K562 (cell line): ENCODE measurements around the gene MRPS31. TPM values are rescaled to one million over a fixed set of nuclear protein-coding genes. Genes with fewer than 3 reads are reported as not detected.

ENCODE experiments used
- ATAC-seq: fragments of 200-7000 bp; cut with Tn5 transposase; 3 replicates; pipeline ENCODE4 v1.9.1; 2020; ENCODE audit warnings: moderate library complexity
- BruUV-seq: library from RNA; stranded (reverse); fragments of 400-500 nt; replicated peaks from 2 replicates; lab custom pipeline; 2021; lab: Mats Ljungman, UMichigan
- CTCF ChIA-PET: fragments of 300-600 bp; formaldehyde crosslinking; extraction: SDS; loops from one replicate; lab custom pipeline; 2021; ENCODE audit warnings: low intra/inter-chr PET ratio; lab: Yijun Ruan, JAX
- POLR2A ChIA-PET: fragments of 300-600, 350-650 bp; sonication (Branson Sonifier 250); formaldehyde crosslinking; extraction: SDS; loops from one replicate; lab custom pipeline; 2021; ENCODE audit warnings: antibody characterized with exemption, inconsistent platforms; lab: Yijun Ruan, JAX
- DNase-seq, 4 experiments: peaks; one replicate each; pipeline versions ENCODE4 v3.0.0 to v3.0.0-alpha.2; 2011 to 2018; ENCODE audit warnings: low spot score in 3 of 4, mixed read lengths in 3 of 4; ENCODE audit errors: extremely low read depth in 1 of 4
- FAIRE-seq: peaks from 2 replicates; lab custom pipeline; 2011; peaks lifted over from hg19 to GRCh38; lab: Jason Lieb, UNC
- H2AFZ ChIP-seq: 2 replicates; pipeline ENCODE4 v1.6.0; 2011; ENCODE audit warnings: low read depth, low read length, control low read depth, inconsistent platforms
- H3K27ac ChIP-seq: fragments of 200-600 bp; 3 replicates; pipeline ENCODE4 v1.8.0; 2011; ENCODE audit warnings: low read depth, mild to moderate bottlenecking, control low read depth, inconsistent platforms, low read length, moderate library complexity, mixed read lengths; ENCODE audit errors: extremely low read depth
- H3K27me3 ChIP-seq, 2 experiments: fragments of 300-600 bp in 1 of 2; 2 replicates in 1 of 2; 3 replicates in 1 of 2; pipeline versions ENCODE4 v1.6.0 to v1.8.0; 2011; ENCODE audit warnings: inconsistent platforms in 2 of 2, low read length in 2 of 2, mild to moderate bottlenecking in 1 of 2, mixed read lengths in 1 of 2, moderate library complexity in 1 of 2; ENCODE audit not compliant: control insufficient read depth in 2 of 2, insufficient read depth in 2 of 2
- H3K36me3 ChIP-seq: fragments of 300-600 bp; 3 replicates; pipeline ENCODE4 v1.8.0; 2011; ENCODE audit warnings: mild to moderate bottlenecking, low read length, inconsistent platforms; ENCODE audit not compliant: control insufficient read depth, insufficient read depth
- H3K4me1 ChIP-seq, 2 experiments: fragments of 200-600 bp in 1 of 2; replicated peaks in 1 of 2; 2 replicates in 1 of 2; 3 replicates in 1 of 2; pipeline versions ENCODE4 v1.5.1 to v1.8.0; 2011; ENCODE audit warnings: inconsistent platforms in 2 of 2, low read length in 2 of 2, mild to moderate bottlenecking in 1 of 2, mixed read lengths in 1 of 2, moderate library complexity in 1 of 2; ENCODE audit not compliant: control insufficient read depth in 2 of 2, insufficient read depth in 2 of 2
- H3K4me2 ChIP-seq: 2 replicates; pipeline ENCODE4 v1.6.1; 2011; ENCODE audit warnings: low read length, control low read depth, inconsistent platforms, mixed read lengths; ENCODE audit not compliant: insufficient read depth
- H3K4me3 ChIP-seq: fragments of 200-600 bp; sonication (generic), shearing (Covaris generic); 2 replicates; pipeline ENCODE4 v1.5.1; 2016; ENCODE audit warnings: control low read depth, inconsistent platforms
- H3K79me2 ChIP-seq: fragments of 200-600 bp; 3 replicates; pipeline ENCODE4 v1.8.0; 2011; ENCODE audit warnings: low read length, inconsistent platforms; ENCODE audit not compliant: control insufficient read depth, insufficient read depth
- H3K9ac ChIP-seq, 2 experiments: 2 replicates each; pipeline versions ENCODE4 v1.6.0 to v1.6.1; 2011; ENCODE audit warnings: low read depth in 2 of 2, low read length in 2 of 2, control low read depth in 1 of 2, inconsistent platforms in 1 of 2, mild to moderate bottlenecking in 1 of 2, mixed read lengths in 1 of 2; ENCODE audit not compliant: insufficient read depth in 1 of 2
- H3K9me1 ChIP-seq: one replicate; pipeline ENCODE4 v1.6.0; 2011; ENCODE audit warnings: inconsistent platforms, mild to moderate bottlenecking, low read length, moderate library complexity; ENCODE audit not compliant: control insufficient read depth, insufficient read depth
- H3K9me3 ChIP-seq: replicated peaks from 2 replicates; pipeline ENCODE4 v1.5.1; 2011; ENCODE audit warnings: low read depth, low read length, inconsistent platforms; ENCODE audit not compliant: control insufficient read depth, insufficient read depth
- H4K20me1 ChIP-seq: replicated peaks from 2 replicates; pipeline ENCODE4 v1.6.1; 2011; ENCODE audit warnings: low read length, inconsistent platforms, mixed read lengths; ENCODE audit not compliant: control insufficient read depth, insufficient read depth
- CEBPG ChIP-seq, 3 experiments: fragments of 200-800 bp in 1 of 3; sonication (Bioruptor generic) in 1 of 3; sonication (generic) in 1 of 3; formaldehyde crosslinking in 1 of 3; IDR thresholded peaks in 2 of 3; conservative IDR thresholded peaks in 1 of 3; 2 replicates each; pipeline versions ENCODE4 v1.6.1 to v1.8.0; 2016 to 2022; ENCODE audit warnings: missing compliant biosample characterization in 2 of 3, missing genetic modification characterization in 2 of 3, mild to moderate bottlenecking in 1 of 3, missing genetic modification reagents in 1 of 3
- ETV5 ChIP-seq: sonication (generic); formaldehyde crosslinking; IDR thresholded peaks from 2 replicates; pipeline ENCODE4 v1.4.0; 2020; ENCODE audit warnings: low read depth, mild to moderate bottlenecking, missing genetic modification reagents
- HBP1 ChIP-seq: fragments of 450-650 bp; formaldehyde crosslinking; IDR thresholded peaks from 2 replicates; pipeline ENCODE4 v1.4.0; 2022; ENCODE audit warnings: missing genetic modification characterization
- HES1 ChIP-seq: fragments of 450-650 bp; IDR thresholded peaks from 2 replicates; pipeline ENCODE4 v1.6.1; 2016; ENCODE audit warnings: low read depth, mild to moderate bottlenecking, moderate library complexity
- HNRNPUL1 ChIP-seq: fragments of 200-400 bp; formaldehyde crosslinking; IDR thresholded peaks from 2 replicates; pipeline ENCODE4 v1.6.1; 2017; ENCODE audit warnings: low read length
- KAT2B ChIP-seq: IDR thresholded peaks from one replicate; pipeline ENCODE4 v1.6.1; 2012; ENCODE audit warnings: low read depth, mild to moderate bottlenecking, control low read depth, inconsistent platforms, low read length, moderate library complexity
- NR2C2 ChIP-seq, 2 experiments: fragments of 200-800 bp in 1 of 2; sonication (Bioruptor generic) in 1 of 2; sonication (generic) in 1 of 2; formaldehyde crosslinking in 1 of 2; IDR thresholded peaks; 2 replicates each; pipeline versions ENCODE4 v1.6.1 to v1.8.0; 2016 to 2022; ENCODE audit warnings: mild to moderate bottlenecking in 1 of 2, missing compliant biosample characterization in 1 of 2, missing genetic modification characterization in 1 of 2, missing genetic modification reagents in 1 of 2
- SIX5 ChIP-seq, 2 experiments: IDR thresholded peaks; 2 replicates each; pipeline ENCODE4 v1.6.1; 2011; ENCODE audit warnings: low read length in 2 of 2, borderline replicate concordance in 1 of 2, low read depth in 1 of 2, mild to moderate bottlenecking in 1 of 2, moderate library complexity in 1 of 2; ENCODE audit not compliant: insufficient read depth in 1 of 2
- SOX6 ChIP-seq: fragments of 450-650 bp; IDR thresholded peaks from 2 replicates; pipeline ENCODE4 v1.6.1; 2014; ENCODE audit warnings: mild to moderate bottlenecking
- SP1 ChIP-seq: sonication (generic); formaldehyde crosslinking; IDR thresholded peaks from 2 replicates; pipeline ENCODE4 v1.8.1; 2022; ENCODE audit warnings: mild to moderate bottlenecking, missing genetic modification reagents
- SRSF9 ChIP-seq: fragments of 200-400 bp; formaldehyde crosslinking; IDR thresholded peaks from 2 replicates; pipeline ENCODE4 v1.6.1; 2017; ENCODE audit warnings: low read depth, low read length, borderline replicate concordance
- TAF7 ChIP-seq: fragments of 450-650 bp; IDR thresholded peaks from 2 replicates; pipeline ENCODE4 v1.6.1; 2016; ENCODE audit warnings: missing genetic modification characterization, missing compliant biosample characterization
- TARDBP ChIP-seq: fragments of 450-650 bp; IDR thresholded peaks from 2 replicates; pipeline ENCODE4 v1.6.1; 2016
- U2AF2 ChIP-seq: fragments of 200-400 bp; formaldehyde crosslinking; optimal IDR thresholded peaks from 2 replicates; pipeline ENCODE3; 2017; ENCODE audit warnings: low read depth, mild to moderate bottlenecking, low read length
- ZBTB11 ChIP-seq, 3 experiments: fragments of 200-800 bp in 1 of 3; fragments of 250-450 bp in 1 of 3; fragments of 450-650 bp in 1 of 3; sonication (Bioruptor Pico) in 1 of 3; sonication (Bioruptor generic) in 1 of 3; formaldehyde crosslinking in 1 of 3; IDR thresholded peaks; 2 replicates each; pipeline versions ENCODE4 v1.6.1 to v1.8.0; 2016 to 2022; ENCODE audit warnings: mild to moderate bottlenecking in 2 of 3, missing genetic modification characterization in 2 of 3, missing compliant biosample characterization in 1 of 3, moderate library complexity in 1 of 3
- ZNF589 ChIP-seq: fragments of 200-800 bp; sonication (Bioruptor generic); IDR thresholded peaks from 2 replicates; pipeline ENCODE4 v1.6.1; 2016; ENCODE audit warnings: low read depth, missing genetic modification characterization, missing compliant biosample characterization
- ZNF707 ChIP-seq: fragments of 250-450 bp; sonication (Bioruptor Pico); conservative IDR thresholded peaks from 2 replicates; pipeline ENCODE4 v1.8.0; 2022; ENCODE audit warnings: inconsistent platforms, mild to moderate bottlenecking, moderate library complexity
- WGBS: fragments of 100-300 bp; shearing (Covaris generic); methylation state at CpG from one replicate; pipeline ENCODE4 v1.1.6; 2016; ENCODE audit warnings: low coverage, mixed read lengths; ENCODE audit not compliant: insufficient coverage; ENCODE audit errors: missing lambda C conversion rate; 5-methylcytosine and 5-hydroxymethylcytosine counted together
- in situ Hi-C: fragments of 300-500 bp; cut with MboI; formaldehyde crosslinking; loops from 4 replicates; pipeline ENCODE4 v1.15.0; 2018; ENCODE audit warnings: inconsistent platforms, mixed read lengths
- intact Hi-C: fragments of 100-400 bp; cut with micrococcal nuclease; formaldehyde crosslinking; loops from 2 replicates; pipeline ENCODE4 v1.14.2; 2022
- polyA plus RNA-seq, 8 experiments: library from polyadenylated mRNA; depleted of rRNA in 4 of 8; stranded (reverse) in 5 of 8; unstranded in 3 of 8; fragments of >200 nt; fragmentation: Nextera tagmentation in 2 of 8; fragmentation: Illumina TruSeq in 1 of 8; extraction: Ambion mirVana in 2 of 8; extraction: Trizol in 1 of 8; gene quantifications; 2 replicates each; pipeline versions ENCODE4 v1.2.1 to v1.2.3, GENCODE V29; 2011 to 2014; ENCODE audit warnings: inconsistent platforms in 1 of 8, missing spikeins in 1 of 8
- total RNA-seq, 7 experiments: library from RNA; depleted of rRNA in 6 of 7; stranded (reverse); fragments of >200 nt in 6 of 7; fragmentation: Illumina TruSeq in 2 of 7; extraction: Trizol in 2 of 7; gene quantifications; 2 replicates each; pipeline versions ENCODE4 v1.2.1 to v1.2.3, GENCODE V29; 2011 to 2021; ENCODE audit warnings: low replicate concordance in 1 of 7

Gene MRPS31
- total and polyA plus RNA-seq, 9 of the 15 experiments (the other 6 are each of a cell fraction or from before 2014, with no cell fraction given): 20.3 to 57.8 (median 37.1) TPM

GRCh38 chr13:40806241-40806640 lies 35.3 kb upstream of the MRPS31 start:
- Histone ChIP-seq H3K9me3 (no peaks in the 10 kb centered on the region), H3K4me3 (no peak overlapping the region), H3K9ac (no peak overlapping the region), H3K9me1 (no peaks in the 10 kb centered on the region), H3K79me2 (no peaks in the 10 kb centered on the region), H3K27ac (no peak overlapping the region), H3K36me3 (peaks cover 44% of the 10 kb centered on the region; the same call in 2 of the 3 replicates), H3K4me2 (no peak overlapping the region), H4K20me1 (no peaks in the 10 kb centered on the region), H3K4me1 (no peaks in the 10 kb centered on the region), H2AFZ (no peak overlapping the region), H3K27me3 (no peaks in the 10 kb centered on the region)
- intact Hi-C loops: no loop called here
- ATAC-seq (no peak), FAIRE-seq (no peak), DNase-seq (no peak)
- POLR2A ChIA-PET: no interaction called here
- BruUV-seq: no TSS peak
- CTCF ChIA-PET: no interaction called here
- WGBS: 91% methylated on average over 1 of the region's 1 CpG
- in situ Hi-C loops: no loop called here
- TF ChIP-seq KAT2B (no peak), SRSF9 (no peak), TAF7 (tag) (no peak), HNRNPUL1 (no peak), U2AF2 (no peak), SOX6 (no peak), SP1 (CRISPR knock-in tag) (no peak), NR2C2 (CRISPR knock-in tag; IDR thresholded peaks at IDR 0.05) (no peak), NR2C2 (tag; IDR thresholded peaks at IDR 0.05) (no peak), ETV5 (CRISPR knock-in tag) (no peak), CEBPG (CRISPR knock-in tag; IDR thresholded peaks at IDR 0.05) (no peak), CEBPG (tag; conservative IDR thresholded peaks at IDR 0.05 in 1 of 2, IDR thresholded peaks at IDR 0.05 in 1 of 2) (no peak), ZBTB11 (CRISPR knock-in tag; IDR thresholded peaks at IDR 0.05) (no peak), TARDBP (no peak), ZNF589 (CRISPR knock-in tag) (no peak), SIX5 (IDR thresholded peaks at IDR 0.05; ENCODE audit: borderline replicate concordance in 1 of 2, insufficient read depth in 1 of 2, low read depth in 1 of 2, low read length in 2 of 2) (no peak), HBP1 (CRISPR knock-in tag) (no peak), ZNF707 (CRISPR knock-in tag) (no peak), HES1 (no peak)
